Measurements from ENCODE around the gene RSPH4A. TPM values are rescaled to one million over a fixed set of nuclear protein-coding genes. Genes with fewer than 3 reads are reported as not detected.
"Not testable (repeated sequence)": the region's sequence is repeated elsewhere in the genome, so short reads cannot be mapped to it uniquely, and the experiment has no call there.

Gene RSPH4A
- 0.31 and 1.3 TPM in 2 replicates for total RNA-seq (2014; rRNA removed; shearing (Covaris generic))

GRCh38 chr6:116615937-116616736 lies at the start of gene RSPH4A:
Gene RSPH4A, plus strand, starts transcription at chr6:116616479. Its CDS starts 145 bp downstream, at chr6:116616624.
- in situ Hi-C loops (cut with HindIII; ENCODE audit: low sequenced_read_pairs) = no loop called here
- peak; percentile 96 for DNase-seq (ENCODE audit: low spot score)

- DNase-seq (ENCODE audit: low spot score) = no peak
- in situ Hi-C loops (cut with HindIII; ENCODE audit: low sequenced_read_pairs) = no loop called here
Observed at GRCh38 chr6:116568111-116568510, 48.2 kb upstream of the RSPH4A start.

GRCh38 chr6:116568821-116569755 lies 47.2 kb upstream of the RSPH4A start:
- DNase-seq (ENCODE audit: low spot score) = no peak
- in situ Hi-C loops (cut with HindIII; ENCODE audit: low sequenced_read_pairs) = no loop called here

GRCh38 chr6:116570856-116571682 lies 45.2 kb upstream of the RSPH4A start, which contains the start of gene RWDD1:
Gene RWDD1, plus strand, starts transcription at chr6:116571504. Its CDS starts 79 bp downstream, at chr6:116571583.
- in situ Hi-C loops (cut with HindIII; ENCODE audit: low sequenced_read_pairs) = no loop called here
- DNase-seq (ENCODE audit: low spot score) = peak; percentile 99

GRCh38 chr6:116571683-116572000 lies 44.6 kb upstream of the RSPH4A start:
- in situ Hi-C loops (cut with HindIII; ENCODE audit: low sequenced_read_pairs) = no loop called here

GRCh38 chr6:116572162-116572561 lies 44.1 kb upstream of the RSPH4A start:
- in situ Hi-C loops (cut with HindIII; ENCODE audit: low sequenced_read_pairs) = no loop called here
- DNase-seq (ENCODE audit: low spot score) = peak; percentile 27

More at GRCh38 chr6:116571683-116572000, 44.6 kb upstream of the RSPH4A start:
- no peak for DNase-seq (ENCODE audit: low spot score)

- DNase-seq (ENCODE audit: low spot score) = no peak
- in situ Hi-C loops (cut with HindIII; ENCODE audit: low sequenced_read_pairs) = no loop called here
Observed at GRCh38 chr6:116575227-116575626, 41.1 kb upstream of the RSPH4A start.

- in situ Hi-C loops (cut with HindIII; ENCODE audit: low sequenced_read_pairs) = no loop called here
- peak; percentile 33 for DNase-seq (ENCODE audit: low spot score)
Observed at GRCh38 chr6:116577486-116577885, 38.8 kb upstream of the RSPH4A start.

- DNase-seq (ENCODE audit: low spot score) = no peak
- in situ Hi-C loops (cut with HindIII; ENCODE audit: low sequenced_read_pairs) = no loop called here
Observed at GRCh38 chr6:116578335-116578734, 37.9 kb upstream of the RSPH4A start.

GRCh38 chr6:116579143-116579542 lies 37.1 kb upstream of the RSPH4A start:
- in situ Hi-C loops (cut with HindIII; ENCODE audit: low sequenced_read_pairs) = no loop called here
- DNase-seq (ENCODE audit: low spot score) = no peak

- in situ Hi-C loops (cut with HindIII; ENCODE audit: low sequenced_read_pairs) = no loop called here
- DNase-seq (ENCODE audit: low spot score) = no peak
Observed at GRCh38 chr6:116580198-116580597, 36.1 kb upstream of the RSPH4A start.

- DNase-seq (ENCODE audit: low spot score) = no peak
- in situ Hi-C loops (cut with HindIII; ENCODE audit: low sequenced_read_pairs) = no loop called here
Observed at GRCh38 chr6:116586276-116586675, 30.0 kb upstream of the RSPH4A start.

- in situ Hi-C loops (cut with HindIII; ENCODE audit: low sequenced_read_pairs) = no loop called here
- DNase-seq (ENCODE audit: low spot score) = no peak
Observed at GRCh38 chr6:116586738-116587137, 29.5 kb upstream of the RSPH4A start.

GRCh38 chr6:116595247-116595646 lies 21.0 kb upstream of the RSPH4A start:
- no peak for DNase-seq (ENCODE audit: low spot score)
- in situ Hi-C loops (cut with HindIII; ENCODE audit: low sequenced_read_pairs) = no loop called here

- DNase-seq (ENCODE audit: low spot score) = no peak
- in situ Hi-C loops (cut with HindIII; ENCODE audit: low sequenced_read_pairs) = no loop called here
Observed at GRCh38 chr6:116596815-116597214, 19.5 kb upstream of the RSPH4A start.

GRCh38 chr6:116603916-116604315 lies 12.4 kb upstream of the RSPH4A start:
- DNase-seq (ENCODE audit: low spot score); in situ Hi-C loops (cut with HindIII; ENCODE audit: low sequenced_read_pairs): not testable (repeated sequence)

- in situ Hi-C loops (cut with HindIII; ENCODE audit: low sequenced_read_pairs); DNase-seq (ENCODE audit: low spot score): not testable (repeated sequence)
Observed at GRCh38 chr6:116604868-116605267, 11.4 kb upstream of the RSPH4A start.

GRCh38 chr6:116605935-116606334 lies 10.3 kb upstream of the RSPH4A start:
- in situ Hi-C loops (cut with HindIII; ENCODE audit: low sequenced_read_pairs) = no loop called here
- DNase-seq (ENCODE audit: low spot score) = no peak

- in situ Hi-C loops (cut with HindIII; ENCODE audit: low sequenced_read_pairs) = no loop called here
- DNase-seq (ENCODE audit: low spot score) = no peak
Observed at GRCh38 chr6:116611056-116611455, 5.2 kb upstream of the RSPH4A start.

Measured in G401 (cell line).